Neuron (in vitro differentiated cells): ENCODE results near the gene DDX49.

Source experiments
- H2AFZ ChIP-seq: one replicate; pipeline ENCODE4 v1.6.1; 2013; ENCODE audit warnings: low read depth, mild to moderate bottlenecking, inconsistent platforms, low read length, moderate library complexity
- H3K27me3 ChIP-seq: one replicate; pipeline ENCODE4 v1.6.1; 2013; ENCODE audit warnings: low read length; ENCODE audit not compliant: insufficient read depth
- H3K36me3 ChIP-seq: one replicate; pipeline ENCODE4 v1.6.1; 2013; ENCODE audit warnings: low read length; ENCODE audit not compliant: insufficient read depth
- H3K4me1 ChIP-seq: one replicate; pipeline ENCODE4 v1.6.1; 2013; ENCODE audit warnings: low read length; ENCODE audit not compliant: insufficient read depth
- H3K4me3 ChIP-seq: 2 replicates; pipeline ENCODE4 v1.5.1; 2013; ENCODE audit warnings: mild to moderate bottlenecking, low read length, moderate library complexity
- H3K9me3 ChIP-seq: one replicate; pipeline ENCODE4 v1.6.1; 2013; ENCODE audit warnings: low read length

The DDX49 gene, protein sequence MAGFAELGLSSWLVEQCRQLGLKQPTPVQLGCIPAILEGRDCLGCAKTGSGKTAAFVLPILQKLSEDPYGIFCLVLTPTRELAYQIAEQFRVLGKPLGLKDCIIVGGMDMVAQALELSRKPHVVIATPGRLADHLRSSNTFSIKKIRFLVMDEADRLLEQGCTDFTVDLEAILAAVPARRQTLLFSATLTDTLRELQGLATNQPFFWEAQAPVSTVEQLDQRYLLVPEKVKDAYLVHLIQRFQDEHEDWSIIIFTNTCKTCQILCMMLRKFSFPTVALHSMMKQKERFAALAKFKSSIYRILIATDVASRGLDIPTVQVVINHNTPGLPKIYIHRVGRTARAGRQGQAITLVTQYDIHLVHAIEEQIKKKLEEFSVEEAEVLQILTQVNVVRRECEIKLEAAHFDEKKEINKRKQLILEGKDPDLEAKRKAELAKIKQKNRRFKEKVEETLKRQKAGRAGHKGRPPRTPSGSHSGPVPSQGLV

DNA sequence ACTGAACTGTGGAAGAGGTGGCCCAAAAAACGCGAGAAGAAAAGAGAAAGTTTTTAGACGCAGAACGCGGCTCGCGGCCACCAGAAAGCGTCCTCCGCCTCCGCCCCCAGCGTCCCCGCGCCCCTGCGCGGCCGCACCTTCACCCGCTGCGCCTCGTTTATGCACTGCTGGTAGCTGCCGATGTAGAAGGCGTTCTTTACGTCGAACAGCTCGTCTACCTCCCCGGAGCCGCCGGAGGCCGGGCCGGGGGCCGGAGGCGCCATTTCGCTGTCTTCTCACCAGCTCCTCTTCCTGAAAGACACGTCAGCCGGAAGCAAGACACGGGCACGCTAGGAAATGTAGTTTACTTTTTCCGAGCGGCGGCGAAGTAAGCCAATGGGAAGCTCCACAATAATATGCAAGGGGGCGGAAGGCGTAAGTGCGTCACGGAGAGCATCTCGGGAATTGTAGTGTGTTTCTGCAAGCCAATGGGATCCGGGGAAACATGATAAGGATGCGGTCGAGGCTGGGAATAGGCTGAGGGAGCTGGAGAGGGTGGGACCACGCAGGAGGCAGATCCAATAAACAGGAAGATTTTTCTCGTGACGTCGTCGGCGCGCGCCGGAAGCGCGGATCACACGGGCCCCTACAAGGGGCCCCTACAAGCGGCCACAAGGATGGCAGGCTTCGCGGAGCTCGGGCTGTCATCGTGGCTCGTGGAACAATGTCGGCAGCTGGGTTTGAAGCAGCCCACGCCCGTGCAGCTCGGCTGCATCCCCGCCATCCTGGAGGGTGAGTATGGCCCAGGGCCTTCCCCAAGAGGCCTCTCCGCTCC lies at the start of gene DDX49, which contains the start of gene COPE:
DDX49 (plus strand) TSS at position 630 of the 814 bp plus-strand sequence; CDS start at position 657, 27 bp downstream.
COPE (minus strand) TSS at position 302 of the 814 bp plus-strand sequence; CDS start at position 263, 39 bp downstream.
- no peaks in the 10 kb centered on the region for H3K27me3 ChIP-seq
- peak within 1 kb of the TSS; percentile 76 for H3K4me3 ChIP-seq
- H3K4me1 ChIP-seq, result peaks cover 17% of the 10 kb centered on the region

DNA sequence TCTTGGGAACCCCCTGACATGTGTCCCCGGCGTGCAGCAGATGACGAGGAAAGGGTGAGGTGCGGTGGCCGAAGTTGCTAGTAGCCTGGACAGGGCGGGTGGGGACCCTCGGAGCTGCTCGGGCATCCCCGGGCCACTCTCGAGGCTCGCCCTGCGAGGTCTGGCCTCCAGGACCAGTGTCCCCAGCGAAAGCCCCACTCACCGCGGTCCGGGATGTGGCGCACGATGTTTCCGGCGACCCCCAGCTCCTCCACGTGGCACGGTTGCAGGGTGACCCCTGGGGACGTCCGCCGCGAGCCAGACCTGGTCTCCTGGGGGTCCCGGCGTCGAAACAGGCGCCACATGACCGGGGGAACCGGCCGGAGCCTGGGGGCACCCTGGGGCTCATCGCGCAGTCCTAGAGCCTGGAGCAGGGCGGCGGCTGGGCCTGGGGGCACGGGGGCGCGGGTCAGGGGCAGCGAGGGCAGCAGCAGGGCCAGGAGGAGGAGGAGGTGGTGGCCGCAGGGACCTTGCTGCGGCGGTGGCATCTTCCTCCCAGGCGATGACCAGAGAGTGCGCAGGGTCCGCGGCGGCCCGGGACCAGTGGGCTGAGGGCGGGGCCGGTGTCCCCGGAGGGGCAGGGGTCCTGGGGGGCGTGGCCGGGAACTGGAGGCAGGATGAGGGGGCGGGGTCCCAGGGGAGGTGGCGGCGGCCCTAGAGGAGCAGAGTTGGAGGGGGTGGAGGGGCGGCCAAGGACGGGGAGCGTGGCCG lies 49.6 kb upstream of the DDX49 start:
- no peak overlapping the region for H2AFZ ChIP-seq
- H3K4me1 ChIP-seq, result no peaks in the 10 kb centered on the region
- peaks cover 33% of the 10 kb centered on the region for H3K36me3 ChIP-seq
- no peaks in the 10 kb centered on the region for H3K27me3 ChIP-seq
- H3K4me3 ChIP-seq, result no peak overlapping the region
- H3K9me3 ChIP-seq, result no peaks in the 10 kb centered on the region

More for the DNA sequence above, at the start of gene DDX49, which contains the start of gene COPE:
- H2AFZ ChIP-seq, result no peak within 1 kb of the TSS
- H3K9me3 ChIP-seq, result no peaks in the 10 kb centered on the region
- peaks cover 29% of the 10 kb centered on the region for H3K36me3 ChIP-seq

DNA sequence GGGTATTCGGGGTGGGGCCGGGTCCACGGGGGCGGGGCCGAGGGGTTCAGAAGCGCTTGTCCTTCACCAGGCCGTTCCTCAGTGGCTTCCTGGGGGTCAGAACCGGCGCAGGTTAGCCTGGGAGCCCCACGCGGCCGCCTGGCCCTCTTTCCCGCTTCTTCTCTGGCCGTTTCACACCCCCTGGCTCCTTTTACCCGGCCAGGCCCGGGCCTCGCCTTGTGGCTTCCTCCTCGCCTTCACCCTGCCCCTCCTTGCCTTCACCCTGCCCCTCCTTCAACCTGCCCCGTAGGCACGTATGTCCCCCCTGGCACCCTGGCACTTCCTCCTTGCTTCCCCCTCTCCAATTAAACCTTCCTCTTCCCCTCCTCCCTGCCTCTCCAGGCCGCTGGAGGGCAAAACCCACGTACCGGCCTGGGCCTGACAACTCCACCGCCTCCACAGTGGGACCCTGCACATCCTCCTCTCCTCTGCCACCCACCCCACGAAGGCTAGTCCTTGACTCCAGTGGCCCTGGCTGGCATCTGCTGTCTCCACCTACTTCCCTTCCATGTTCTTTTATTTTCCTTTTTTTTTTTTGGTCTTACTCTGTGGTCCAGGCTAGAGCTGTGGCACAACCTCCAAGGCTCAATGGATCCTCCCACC lies 48.9 kb upstream of the DDX49 start:
- H3K27me3 ChIP-seq, result no peaks in the 10 kb centered on the region
- H3K9me3 ChIP-seq, result peaks cover 2% of the 10 kb centered on the region

DNA sequence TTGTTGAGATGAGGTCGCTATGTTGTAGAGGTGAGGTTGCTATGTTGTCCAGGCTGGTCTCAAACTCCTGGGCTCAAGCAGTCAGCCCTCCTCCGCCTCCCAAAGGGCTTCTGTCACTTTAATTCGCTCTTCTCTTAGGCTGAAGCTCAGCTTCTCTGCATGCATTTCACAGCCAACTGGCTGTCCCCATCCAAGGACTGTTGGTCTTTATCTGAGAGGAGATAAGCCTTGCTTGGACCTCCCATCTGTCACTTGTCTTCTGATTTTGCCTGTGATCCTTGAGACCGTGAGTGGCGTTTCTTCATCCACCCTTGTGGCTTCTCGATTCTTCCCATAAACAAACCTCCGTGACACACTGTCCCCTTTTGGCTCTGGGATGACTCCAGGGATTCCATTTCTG lies 48.0 kb upstream of the DDX49 start:
- peaks cover 29% of the 10 kb centered on the region for H3K36me3 ChIP-seq
- no peak overlapping the region for H2AFZ ChIP-seq
- H3K27me3 ChIP-seq, result no peaks in the 10 kb centered on the region
- no peak overlapping the region for H3K4me3 ChIP-seq
- H3K9me3 ChIP-seq, result peaks cover 3% of the 10 kb centered on the region
- H3K4me1 ChIP-seq, result no peaks in the 10 kb centered on the region

More for the DNA sequence above, 48.9 kb upstream of the DDX49 start:
- H3K36me3 ChIP-seq, result peaks cover 30% of the 10 kb centered on the region
- no peak overlapping the region for H3K4me3 ChIP-seq
- H2AFZ ChIP-seq, result no peak overlapping the region
- no peaks in the 10 kb centered on the region for H3K4me1 ChIP-seq

DNA sequence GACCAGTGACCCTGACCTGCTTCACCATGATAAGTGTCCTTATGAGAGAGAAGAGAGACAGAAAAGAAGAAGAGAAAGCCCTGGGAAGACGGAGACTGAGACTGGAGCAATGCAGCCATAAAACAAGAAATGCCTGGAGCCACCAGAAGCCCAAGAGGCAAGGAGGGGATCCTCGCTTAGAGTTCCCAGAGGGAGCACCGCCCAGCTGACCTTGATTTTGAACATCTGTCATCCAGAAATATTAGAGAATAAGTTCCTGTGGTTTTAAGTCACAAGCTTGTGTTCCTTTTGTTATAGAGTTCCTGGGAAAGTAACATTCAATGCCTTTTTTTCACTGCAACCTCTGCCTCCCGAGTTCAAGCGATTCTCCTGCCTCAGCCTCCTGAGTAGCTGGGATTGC lies 43.8 kb upstream of the DDX49 start:
- no peaks in the 10 kb centered on the region for H3K4me1 ChIP-seq
- peaks cover 21% of the 10 kb centered on the region for H3K9me3 ChIP-seq
- H3K4me3 ChIP-seq, result no peak overlapping the region
- H2AFZ ChIP-seq, result no peak overlapping the region
- H3K36me3 ChIP-seq, result peaks cover 58% of the 10 kb centered on the region
- H3K27me3 ChIP-seq, result no peaks in the 10 kb centered on the region

DNA sequence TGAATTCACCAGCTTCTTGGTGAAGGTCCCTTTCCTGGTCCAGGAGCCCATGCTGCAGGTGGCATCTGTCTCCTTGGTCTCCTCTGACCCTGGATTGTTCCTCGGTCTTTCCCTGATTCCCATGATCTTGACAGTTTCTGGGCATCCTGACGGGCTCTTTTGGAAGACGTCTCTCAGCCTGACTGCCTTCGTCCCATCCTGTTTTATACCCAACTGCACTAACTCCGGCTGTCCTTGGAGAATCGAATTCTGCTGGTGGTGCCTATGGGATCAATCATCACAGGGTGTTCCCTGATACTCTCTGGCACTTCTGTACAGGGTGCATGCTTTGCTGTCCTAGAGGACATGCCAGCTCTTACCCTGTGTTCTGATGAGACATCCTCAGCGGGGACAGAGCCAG lies 42.6 kb upstream of the DDX49 start:
- Histone ChIP-seq H2AFZ (no peak overlapping the region), H3K36me3 (peaks cover 67% of the 10 kb centered on the region), H3K4me3 (no peak overlapping the region)

DNA sequence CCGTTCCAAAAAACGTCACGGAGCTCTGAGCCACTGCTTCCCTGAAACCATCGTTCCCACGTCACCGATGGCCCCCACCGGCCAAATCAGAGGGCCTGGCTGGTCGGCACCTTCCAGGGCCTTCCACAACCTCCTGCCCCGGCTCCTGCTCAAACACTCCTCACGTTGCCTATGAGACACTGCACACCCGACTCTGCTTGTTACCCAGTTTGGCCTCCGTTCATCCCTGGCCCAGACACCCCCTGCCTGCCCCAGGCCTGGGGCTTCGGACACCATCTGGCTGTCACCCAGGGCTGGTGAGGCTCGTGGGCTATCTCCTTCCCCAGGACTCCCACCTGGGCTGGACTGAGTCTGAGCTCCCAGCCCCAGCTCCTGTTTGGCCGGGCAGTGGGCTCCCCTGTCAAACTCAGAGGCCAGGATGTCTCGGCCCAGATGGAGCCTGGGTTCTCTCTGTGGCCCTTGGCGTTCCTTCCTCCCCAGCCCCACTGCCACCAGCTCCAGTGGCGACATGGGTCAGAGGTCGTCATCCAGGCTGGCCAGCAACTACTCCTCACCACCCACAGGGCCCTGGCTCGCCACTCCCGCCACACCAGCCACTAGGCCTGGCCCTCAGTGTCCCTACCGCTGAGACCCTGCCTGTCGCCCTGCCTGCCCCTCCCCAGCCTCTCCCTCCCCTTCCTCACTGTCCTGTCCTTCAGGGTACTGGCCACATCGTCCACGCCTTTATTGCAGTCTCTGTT lies 41.3 kb upstream of the DDX49 start:
- H3K4me3 ChIP-seq, result no peak overlapping the region
- peaks cover 75% of the 10 kb centered on the region for H3K36me3 ChIP-seq
- peaks cover 21% of the 10 kb centered on the region for H3K9me3 ChIP-seq
- no peaks in the 10 kb centered on the region for H3K27me3 ChIP-seq
- H2AFZ ChIP-seq, result no peak overlapping the region
- no peaks in the 10 kb centered on the region for H3K4me1 ChIP-seq

More for the DNA sequence above, 42.6 kb upstream of the DDX49 start:
- Histone ChIP-seq H3K4me1 (no peaks in the 10 kb centered on the region), H3K9me3 (peaks cover 21% of the 10 kb centered on the region), H3K27me3 (no peaks in the 10 kb centered on the region)

DNA sequence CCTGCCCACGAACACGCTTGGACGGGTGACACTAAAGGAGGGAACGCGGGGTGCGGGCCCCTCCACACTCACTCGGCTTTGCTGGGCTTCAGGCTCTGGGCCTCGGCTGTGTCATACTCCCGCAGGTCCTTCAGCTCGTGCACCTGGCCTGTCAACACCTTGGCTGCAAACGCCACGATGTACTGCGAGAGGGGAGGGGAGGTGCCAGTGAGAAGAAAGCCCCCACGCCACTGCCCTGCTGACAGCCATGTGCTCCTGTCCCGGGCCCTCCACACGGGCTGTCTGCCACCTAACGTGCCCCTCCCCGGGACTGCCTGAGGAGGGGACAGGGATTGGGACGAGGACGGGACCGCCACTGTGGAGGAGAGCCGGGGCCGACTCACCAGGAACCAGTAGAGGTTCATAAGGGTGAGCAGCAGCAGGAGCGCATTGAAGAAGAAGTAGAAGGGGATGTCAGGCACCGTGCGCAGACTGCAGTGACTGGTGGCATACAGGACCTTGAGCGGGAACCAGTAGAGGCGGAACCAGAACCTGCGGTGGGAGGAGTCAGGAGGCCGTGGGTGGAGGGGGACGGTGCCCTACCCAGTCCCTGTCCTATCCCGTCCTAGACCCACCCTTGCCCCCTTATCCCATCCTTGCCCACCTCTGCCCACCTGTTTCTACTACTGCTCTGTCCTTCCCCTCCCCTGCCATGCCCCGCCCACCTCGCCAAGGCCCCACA lies 40.5 kb upstream of the DDX49 start:
- Histone ChIP-seq H3K9me3 (peaks cover 21% of the 10 kb centered on the region), H3K36me3 (peaks cover 81% of the 10 kb centered on the region), H3K27me3 (no peaks in the 10 kb centered on the region), H3K4me3 (no peak overlapping the region), H2AFZ (no peak overlapping the region), H3K4me1 (no peaks in the 10 kb centered on the region)

DNA sequence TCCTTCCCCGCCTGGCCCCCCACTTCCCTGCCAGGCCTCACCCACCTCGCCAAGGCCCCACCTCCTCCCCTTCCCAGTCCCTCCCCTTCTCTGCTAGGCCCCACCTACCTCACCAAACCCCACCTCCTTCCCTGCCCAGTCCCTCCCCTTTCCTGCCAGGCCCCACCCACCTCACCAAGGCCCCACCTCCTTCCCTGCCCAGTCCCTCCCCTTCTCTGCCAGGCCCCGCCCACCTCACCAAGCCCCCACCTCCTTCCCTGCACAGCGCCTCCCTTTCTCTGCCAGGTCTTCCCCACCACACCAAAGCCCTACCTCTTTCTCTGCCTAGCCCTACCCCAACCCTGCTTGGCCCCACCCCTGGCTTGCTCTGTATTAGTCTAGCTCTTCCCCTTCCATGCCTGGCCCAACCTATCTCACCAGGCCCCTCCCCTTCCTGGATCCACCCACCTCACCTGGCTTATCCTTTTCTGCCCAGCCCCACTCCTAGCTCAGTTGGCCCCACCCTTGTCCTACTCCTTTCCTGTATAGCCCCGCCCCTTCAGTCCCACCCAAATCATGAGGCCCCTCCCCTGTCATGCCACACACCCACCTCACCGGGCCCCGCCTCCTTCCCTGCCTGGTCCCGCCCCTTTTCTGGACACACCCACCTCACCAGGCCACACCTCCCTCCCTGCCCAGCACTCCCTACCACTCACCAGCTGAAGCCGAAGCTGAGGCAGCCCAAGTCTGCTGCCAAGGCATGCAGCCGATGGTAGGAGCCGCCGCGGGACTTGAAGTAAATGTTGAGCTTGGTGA lies 39.7 kb upstream of the DDX49 start:
- Histone ChIP-seq H3K4me1 (no peaks in the 10 kb centered on the region), H3K36me3 (peaks cover 77% of the 10 kb centered on the region), H2AFZ (no peak overlapping the region), H3K9me3 (peaks cover 21% of the 10 kb centered on the region), H3K4me3 (no peak overlapping the region), H3K27me3 (no peaks in the 10 kb centered on the region)

DNA sequence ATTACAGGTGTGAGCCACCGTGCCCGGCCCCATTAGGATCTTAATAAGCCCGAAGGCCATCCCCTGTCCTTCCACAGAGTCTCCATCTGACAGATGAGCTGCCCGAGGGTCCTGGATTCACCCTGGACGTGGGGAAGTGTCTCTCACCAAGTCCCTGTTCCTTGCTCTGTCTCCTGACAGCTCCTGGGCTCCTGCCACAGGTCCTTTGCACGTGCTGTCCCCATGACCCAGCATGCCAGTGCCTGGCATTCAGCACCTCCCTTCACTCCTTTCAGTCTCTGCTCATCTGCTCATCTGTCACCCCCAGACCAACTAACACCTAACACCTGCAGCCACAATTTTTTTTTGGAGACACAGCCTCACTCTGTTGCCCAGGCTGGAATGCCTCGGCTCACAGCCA lies 38.0 kb upstream of the DDX49 start:
- Histone ChIP-seq H3K9me3 (peaks cover 18% of the 10 kb centered on the region), H2AFZ (no peak overlapping the region), H3K36me3 (peaks cover 72% of the 10 kb centered on the region), H3K4me3 (no peak overlapping the region), H3K27me3 (no peaks in the 10 kb centered on the region), H3K4me1 (no peaks in the 10 kb centered on the region)
